ENCODE measurements around the gene COQ10A.
"Not testable (repeated sequence)": the region's sequence is repeated elsewhere in the genome, so short reads cannot be mapped to it uniquely, and the experiment has no call there.

The COQ10A gene

GRCh38 chr12:56243731-56244181 is 23.0 kb upstream of the COQ10A start:
- DNase-seq (ENCODE audit: low read depth): peak; percentile 54

GRCh38 chr12:56244494-56244893 is 22.2 kb upstream of the COQ10A start:
- no peak for DNase-seq (ENCODE audit: low read depth)

GRCh38 chr12:56247923-56248322 is 18.8 kb upstream of the COQ10A start:
- DNase-seq (ENCODE audit: low read depth): no peak

- no peak for DNase-seq (ENCODE audit: low read depth)
Measured at GRCh38 chr12:56248711-56249110, 18.0 kb upstream of the COQ10A start.

- no peak for DNase-seq (ENCODE audit: low read depth)
Measured at GRCh38 chr12:56252649-56253048, 14.1 kb upstream of the COQ10A start.

- DNase-seq (ENCODE audit: low read depth): no peak
Measured at GRCh38 chr12:56253091-56253490, 13.7 kb upstream of the COQ10A start.

GRCh38 chr12:56255671-56256070 is 11.1 kb upstream of the COQ10A start:
- no peak for DNase-seq (ENCODE audit: low read depth)

- DNase-seq (ENCODE audit: low read depth): peak; percentile 43
Measured at GRCh38 chr12:56256326-56256960, 10.3 kb upstream of the COQ10A start.

GRCh38 chr12:56257071-56257470 is 9.7 kb upstream of the COQ10A start:
- DNase-seq (ENCODE audit: low read depth): no peak

- peak; percentile 14 for DNase-seq (ENCODE audit: low read depth)
Measured at GRCh38 chr12:56257491-56258067, 9.2 kb upstream of the COQ10A start.

GRCh38 chr12:56258068-56258819 is 8.5 kb upstream of the COQ10A start, which contains the start of gene ANKRD52:
ANKRD52 (minus strand) TSS chr12:56258384; CDS start chr12:56258269, 115 bp downstream.
- peak; percentile 62 for DNase-seq (ENCODE audit: low read depth)

GRCh38 chr12:56258820-56259183 is 7.9 kb upstream of the COQ10A start:
- DNase-seq (ENCODE audit: low read depth): no peak

GRCh38 chr12:56260380-56260779 is 6.4 kb upstream of the COQ10A start:
- DNase-seq (ENCODE audit: low read depth): no peak

GRCh38 chr12:56260921-56261320 is 5.8 kb upstream of the COQ10A start:
- DNase-seq (ENCODE audit: low read depth): no peak

- DNase-seq (ENCODE audit: low read depth): peak; percentile 56
Measured at GRCh38 chr12:56261503-56262232, 5.1 kb upstream of the COQ10A start.

- not testable (repeated sequence) for DNase-seq (ENCODE audit: low read depth)
Measured at GRCh38 chr12:56262955-56263354, 3.8 kb upstream of the COQ10A start.

- DNase-seq (ENCODE audit: low read depth): not testable (repeated sequence)
Measured at GRCh38 chr12:56266068-56266692, 562 bp upstream of the COQ10A start.

GRCh38 chr12:56267443-56268071 is 815 bp downstream of the COQ10A start:
- DNase-seq (ENCODE audit: low read depth): no peak

GRCh38 chr12:56271031-56271430 is 4.3 kb downstream of the COQ10A start:
- DNase-seq (ENCODE audit: low read depth): peak; percentile 29

- DNase-seq (ENCODE audit: low read depth): not testable (repeated sequence)
Measured at GRCh38 chr12:56272468-56272867, 5.7 kb downstream of the COQ10A start.

GRCh38 chr12:56274299-56274698 is 7.6 kb downstream of the COQ10A start:
- DNase-seq (ENCODE audit: low read depth): no peak

All from amniotic epithelial cell (primary cell).